Upper lobe of left lung (tissue), 4 donors: ENCODE measurements around the gene TMEM218.

Source experiments
- EP300 ChIP-seq, 4 donors: sonication (generic); formaldehyde crosslinking; IDR thresholded peaks; one replicate each; pipeline ENCODE4 v1.5.1; 2017; ENCODE audit warnings: antibody characterized with exemption in 4 of 4, control low read depth in 2 of 4
- POLR2A ChIP-seq, 4 donors: fragments of 450-650 bp; IDR thresholded peaks; one replicate each; pipeline ENCODE4 v1.5.1; 2016 to 2017; ENCODE audit warnings: antibody characterized with exemption in 4 of 4, mild to moderate bottlenecking in 2 of 4
- POLR2AphosphoS5 ChIP-seq, 2 donors: sonication (generic); formaldehyde crosslinking; IDR thresholded peaks; one replicate each; pipeline ENCODE4 v1.5.1; 2017; ENCODE audit warnings: antibody characterized with exemption in 2 of 2
- TF ChIP-seq, protein P1 (sequence below), 6 experiments: fragments of 450-650 bp in 4 of 6; fragments of 200-600 bp in 2 of 6; sonication (generic) in 2 of 6; IDR thresholded peaks; one replicate each; pipeline ENCODE4 v1.5.1; 2016 to 2019; ENCODE audit warnings: antibody characterized with exemption in 6 of 6

DNA sequence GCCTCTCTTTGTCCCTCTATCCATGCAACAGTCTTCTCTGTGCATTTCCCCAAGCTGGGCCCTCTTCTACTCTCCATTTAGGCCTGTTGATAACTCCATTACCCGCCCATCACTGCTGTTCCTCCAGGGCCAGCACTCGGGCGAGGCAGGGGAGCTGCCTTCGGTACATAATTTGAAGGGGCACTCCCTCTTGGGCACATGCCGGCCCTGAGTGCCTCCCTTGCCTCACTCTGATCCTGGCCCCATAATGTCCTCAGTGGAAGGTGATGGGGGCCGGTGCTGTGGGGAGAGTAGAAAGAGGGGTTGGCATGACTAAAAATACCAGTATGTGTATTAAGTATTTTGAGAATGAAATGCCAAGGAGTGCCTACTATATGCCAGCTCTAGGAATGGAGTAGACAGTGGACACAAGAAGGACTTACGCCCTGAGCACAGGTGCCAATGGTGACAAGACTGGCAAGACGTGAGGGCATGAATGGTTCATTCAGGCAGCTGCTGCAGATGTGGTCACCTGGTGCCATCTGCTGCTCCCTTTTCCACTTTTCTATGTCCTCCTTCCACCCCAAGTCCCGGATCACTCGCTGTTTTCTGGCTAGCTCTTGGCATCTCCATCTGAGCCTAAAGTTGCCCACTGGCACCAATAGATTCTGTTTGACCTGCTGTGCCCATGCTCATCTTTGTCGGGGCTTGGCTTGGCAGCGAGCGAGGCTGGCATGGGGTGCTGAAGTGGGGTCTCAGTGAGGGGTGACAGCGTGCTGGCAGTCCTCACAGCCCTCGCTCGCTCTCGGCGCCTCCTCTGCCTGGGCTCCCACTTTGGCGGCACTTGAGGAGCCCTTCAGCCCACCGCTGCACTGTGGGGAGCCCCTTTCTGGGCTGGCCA is 22.6 kb downstream of the TMEM218 start:
- TF ChIP-seq, protein P1, sequence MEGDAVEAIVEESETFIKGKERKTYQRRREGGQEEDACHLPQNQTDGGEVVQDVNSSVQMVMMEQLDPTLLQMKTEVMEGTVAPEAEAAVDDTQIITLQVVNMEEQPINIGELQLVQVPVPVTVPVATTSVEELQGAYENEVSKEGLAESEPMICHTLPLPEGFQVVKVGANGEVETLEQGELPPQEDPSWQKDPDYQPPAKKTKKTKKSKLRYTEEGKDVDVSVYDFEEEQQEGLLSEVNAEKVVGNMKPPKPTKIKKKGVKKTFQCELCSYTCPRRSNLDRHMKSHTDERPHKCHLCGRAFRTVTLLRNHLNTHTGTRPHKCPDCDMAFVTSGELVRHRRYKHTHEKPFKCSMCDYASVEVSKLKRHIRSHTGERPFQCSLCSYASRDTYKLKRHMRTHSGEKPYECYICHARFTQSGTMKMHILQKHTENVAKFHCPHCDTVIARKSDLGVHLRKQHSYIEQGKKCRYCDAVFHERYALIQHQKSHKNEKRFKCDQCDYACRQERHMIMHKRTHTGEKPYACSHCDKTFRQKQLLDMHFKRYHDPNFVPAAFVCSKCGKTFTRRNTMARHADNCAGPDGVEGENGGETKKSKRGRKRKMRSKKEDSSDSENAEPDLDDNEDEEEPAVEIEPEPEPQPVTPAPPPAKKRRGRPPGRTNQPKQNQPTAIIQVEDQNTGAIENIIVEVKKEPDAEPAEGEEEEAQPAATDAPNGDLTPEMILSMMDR (IDR thresholded peaks at IDR 0.05), result no peak
- no peak for TF ChIP-seq POLR2A (IDR thresholded peaks at IDR 0.05)
- no peak for TF ChIP-seq POLR2AphosphoS5 (IDR thresholded peaks at IDR 0.05)
- TF ChIP-seq EP300 (IDR thresholded peaks at IDR 0.05), result no peak
